MCF 10A (cell line): ENCODE results near the gene APOBEC3B. TPM values are rescaled to one million over a fixed set of nuclear protein-coding genes. Genes with fewer than 3 reads are reported as not detected.
"Not testable (repeated sequence)": the region's sequence is repeated elsewhere in the genome, so short reads cannot be mapped to it uniquely, and the experiment has no call there.

Experiments used
- BruUV-seq: library from RNA; stranded (reverse); fragments of 400-500 nt; replicated peaks from 2 replicates; lab custom pipeline; 2021; lab: Mats Ljungman, UMichigan
- CTCF ChIA-PET: fragments of 300-600 bp; sonication (Branson Sonifier 250); formaldehyde crosslinking; extraction: SDS; loops from one replicate; lab custom pipeline; 2021; ENCODE audit warnings: antibody characterized with exemption, inconsistent platforms; lab: Yijun Ruan, JAX
- POLR2A ChIA-PET: fragments of 300-600, 350-650 bp; sonication (Branson Sonifier 250); formaldehyde crosslinking; extraction: SDS; loops from one replicate; lab custom pipeline; 2020; ENCODE audit warnings: antibody characterized with exemption, inconsistent platforms; lab: Yijun Ruan, JAX
- DNase-seq: peaks from one replicate; pipeline ENCODE4 v3.0.0-alpha.2; 2018; ENCODE audit not compliant: unreplicated experiment
- H3K27ac Mint-ChIP-seq: one replicate; pipeline ENCODE4 v1.8.0; 2022; ENCODE audit warnings: mild to moderate bottlenecking, low read depth, mixed read lengths; ENCODE audit not compliant: unreplicated experiment
- H3K27me3 Mint-ChIP-seq: one replicate; pipeline ENCODE4 v1.8.0; 2022; ENCODE audit warnings: mixed read lengths; ENCODE audit not compliant: insufficient read depth, unreplicated experiment
- H3K36me3 Mint-ChIP-seq: one replicate; pipeline ENCODE4 v1.8.0; 2022; ENCODE audit warnings: mild to moderate bottlenecking, moderate library complexity, mixed read lengths; ENCODE audit not compliant: insufficient read depth, unreplicated experiment
- H3K4me1 Mint-ChIP-seq: one replicate; pipeline ENCODE4 v1.8.0; 2022; ENCODE audit warnings: mixed read lengths; ENCODE audit not compliant: insufficient read depth, unreplicated experiment
- H3K4me3 Mint-ChIP-seq: one replicate; pipeline ENCODE4 v1.8.0; 2022; ENCODE audit warnings: mild to moderate bottlenecking, moderate library complexity, mixed read lengths; ENCODE audit not compliant: unreplicated experiment
- H3K9me3 Mint-ChIP-seq: one replicate; pipeline ENCODE4 v1.8.0; 2022; ENCODE audit warnings: mixed read lengths; ENCODE audit not compliant: unreplicated experiment
- CTCF ChIP-seq: fragments of 200-600 bp; IDR thresholded peaks from one replicate; pipeline ENCODE4 v1.8.0; 2022; ENCODE audit warnings: antibody characterized with exemption, mild to moderate bottlenecking; ENCODE audit not compliant: unreplicated experiment
- intact Hi-C: fragments of 100-400 bp; cut with micrococcal nuclease; formaldehyde crosslinking; loops from 2 replicates; pipeline ENCODE4 v1.14.1; 2022
- total RNA-seq: library from RNA; stranded (reverse); gene quantifications from 2 replicates; pipeline ENCODE4 v1.2.3, GENCODE V29; 2022

APOBEC3B gene
- total RNA-seq, 1 experiment from 2014 or later, result 1.1 TPM

GRCh38 chr22:39028281-39028680, 46.1 kb downstream of the APOBEC3B start:
- Mint-ChIP-seq H3K4me3 (no peak overlapping the region), H3K9me3 (no peaks in the 10 kb centered on the region), H3K27ac (no peak overlapping the region), H3K27me3 (no peaks in the 10 kb centered on the region), H3K4me1 (peaks cover 5% of the 10 kb centered on the region), H3K36me3 (no peaks in the 10 kb centered on the region)
- no peak for TF ChIP-seq CTCF
- DNase-seq, result no peak
- CTCF ChIA-PET, result interaction anchor here (0.6 kb wide), 1 partner anchor 26 kb away, joined by 3 read pairs; no protein-coding TSS in a partner anchor
- BruUV-seq, result no TSS peak
- intact Hi-C loops, result no loop called here
- POLR2A ChIA-PET, result no interaction called here

GRCh38 chr22:39029227-39029626, 47.1 kb downstream of the APOBEC3B start:
- POLR2A ChIA-PET, result interaction anchor here (0.6 kb wide), 1 partner anchor 99 kb away, joined by 3 read pairs; no protein-coding TSS in a partner anchor

GRCh38 chr22:39030705-39031104, 48.6 kb downstream of the APOBEC3B start:
- TF ChIP-seq CTCF, result no peak
- no peaks in the 10 kb centered on the region for H3K27me3 Mint-ChIP-seq
- H3K9me3 Mint-ChIP-seq, result no peaks in the 10 kb centered on the region
- intact Hi-C loops, result no loop called here
- peaks cover 5% of the 10 kb centered on the region for H3K4me1 Mint-ChIP-seq
- ChIA-PET CTCF (interaction anchor here (1.1 kb wide), 1 partner anchor 23 kb away, joined by 4 read pairs; no protein-coding TSS in a partner anchor), POLR2A (no interaction called here)
- H3K27ac Mint-ChIP-seq, result no peak overlapping the region
- BruUV-seq, result no TSS peak
- no peak for DNase-seq
- no peaks in the 10 kb centered on the region for H3K36me3 Mint-ChIP-seq
- H3K4me3 Mint-ChIP-seq, result no peak overlapping the region

More at GRCh38 chr22:39029227-39029626, 47.1 kb downstream of the APOBEC3B start:
- no peak for DNase-seq
- Mint-ChIP-seq H3K27me3 (no peaks in the 10 kb centered on the region), H3K27ac (no peak overlapping the region), H3K4me1 (peaks cover 5% of the 10 kb centered on the region), H3K36me3 (no peaks in the 10 kb centered on the region), H3K4me3 (no peak overlapping the region), H3K9me3 (no peaks in the 10 kb centered on the region)
- no peak for TF ChIP-seq CTCF
- CTCF ChIA-PET, result interaction anchor here (0.7 kb wide), 1 partner anchor 26 kb away, joined by 4 read pairs; no protein-coding TSS in a partner anchor
- intact Hi-C loops, result no loop called here
- no TSS peak for BruUV-seq

GRCh38 chr22:39031434-39032295, 49.5 kb downstream of the APOBEC3B start:
- POLR2A ChIA-PET, H3K4me1 Mint-ChIP-seq, intact Hi-C loops, H3K9me3 Mint-ChIP-seq, BruUV-seq, DNase-seq, H3K27me3 Mint-ChIP-seq, H3K4me3 Mint-ChIP-seq, H3K27ac Mint-ChIP-seq, H3K36me3 Mint-ChIP-seq: not testable (repeated sequence)
- CTCF ChIA-PET, result interaction anchor here (1.1 kb wide), 1 partner anchor 24 kb away, joined by 4 read pairs; no protein-coding TSS in a partner anchor

GRCh38 chr22:39037071-39037470, 54.9 kb downstream of the APOBEC3B start:
- not testable (repeated sequence) for BruUV-seq

More at GRCh38 chr22:39037071-39037470, 54.9 kb downstream of the APOBEC3B start:
- CTCF ChIA-PET, H3K4me1 Mint-ChIP-seq, POLR2A ChIA-PET, H3K36me3 Mint-ChIP-seq, H3K27me3 Mint-ChIP-seq, H3K4me3 Mint-ChIP-seq, H3K9me3 Mint-ChIP-seq, intact Hi-C loops, H3K27ac Mint-ChIP-seq, DNase-seq: not testable (repeated sequence)
